ENCODE measurements around the gene CHRNB4.

Gene CHRNB4

DNA sequence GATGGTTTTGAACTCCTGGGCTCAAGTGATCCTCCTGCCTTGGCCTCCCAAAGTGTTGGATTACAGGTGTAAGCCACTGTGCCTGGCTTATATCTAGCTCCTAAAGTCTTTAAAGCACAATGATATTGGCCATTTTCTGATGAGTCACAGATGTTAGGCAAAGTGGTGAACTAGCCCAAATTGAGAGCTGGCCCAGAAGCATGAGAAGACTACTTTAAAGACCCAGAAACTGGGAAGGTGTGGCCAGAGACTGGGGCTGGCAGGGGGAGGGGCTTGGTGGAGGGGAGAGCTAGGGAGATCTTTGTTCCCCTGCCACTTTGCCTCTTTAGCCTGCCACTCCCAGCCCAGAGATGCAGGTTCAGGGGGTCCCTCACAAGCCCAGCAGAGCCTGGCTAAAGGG lies 41.8 kb downstream of the CHRNB4 start:
- peaks cover under 1% of the 10 kb centered on the region for H3K27me3 ChIP-seq (ENCODE audit: insufficient read depth, poor library complexity, severe bottlenecking)
- no peak for DNase-seq (ENCODE audit: low read depth in 1 of 2, low spot score in 1 of 2)
- no peak overlapping the region for H3K27ac ChIP-seq (replicated peaks)
- no peak for TF ChIP-seq POLR2AphosphoS5 (IDR thresholded peaks at IDR 0.05; ENCODE audit: low read depth)
- TF ChIP-seq SPI1 (IDR thresholded peaks at IDR 0.05; ENCODE audit: borderline replicate concordance, low read depth): no peak
- TF ChIP-seq GABPA (IDR thresholded peaks at IDR 0.05; ENCODE audit: low read depth): no peak
- TF ChIP-seq CTCF (IDR thresholded peaks at IDR 0.05; ENCODE audit: insufficient read depth, low read length): no peak
- no peak for TF ChIP-seq REST (IDR thresholded peaks at IDR 0.05; ENCODE audit: insufficient replicate concordance, low read depth)
- H3K4me3 ChIP-seq (replicated peaks; ENCODE audit: insufficient read depth, low read length): no peak overlapping the region

- no peak overlapping the region for H3K4me3 ChIP-seq (replicated peaks; ENCODE audit: insufficient read depth, low read length)
- TF ChIP-seq REST (IDR thresholded peaks at IDR 0.05; ENCODE audit: insufficient replicate concordance, low read depth): no peak
- no peak for TF ChIP-seq SPI1 (IDR thresholded peaks at IDR 0.05; ENCODE audit: borderline replicate concordance, low read depth)
- no peak for TF ChIP-seq GABPA (IDR thresholded peaks at IDR 0.05; ENCODE audit: low read depth)
- TF ChIP-seq POLR2AphosphoS5 (IDR thresholded peaks at IDR 0.05; ENCODE audit: low read depth): no peak
- no peak for TF ChIP-seq CTCF (IDR thresholded peaks at IDR 0.05; ENCODE audit: insufficient read depth, low read length)
- peaks cover 2% of the 10 kb centered on the region for H3K27me3 ChIP-seq (ENCODE audit: insufficient read depth, poor library complexity, severe bottlenecking)
- H3K27ac ChIP-seq (replicated peaks): no peak overlapping the region
- no peak for DNase-seq (ENCODE audit: low read depth in 1 of 2, low spot score in 1 of 2)
These were observed 42.7 kb downstream of the CHRNB4 start for GRCh38 chr15:78598348-78598747.

- TF ChIP-seq REST (IDR thresholded peaks at IDR 0.05; ENCODE audit: insufficient replicate concordance, low read depth) (no peak), SPI1 (IDR thresholded peaks at IDR 0.05; ENCODE audit: borderline replicate concordance, low read depth) (no peak), POLR2AphosphoS5 (IDR thresholded peaks at IDR 0.05; ENCODE audit: low read depth) (no peak), CTCF (IDR thresholded peaks at IDR 0.05; ENCODE audit: insufficient read depth, low read length) (no peak), GABPA (IDR thresholded peaks at IDR 0.05; ENCODE audit: low read depth) (no peak)
- no peak overlapping the region for H3K4me3 ChIP-seq (replicated peaks; ENCODE audit: insufficient read depth, low read length)
- DNase-seq (ENCODE audit: low read depth in 1 of 2, low spot score in 1 of 2): no peak
- no peak overlapping the region for H3K27ac ChIP-seq (replicated peaks)
- peaks cover 2% of the 10 kb centered on the region for H3K27me3 ChIP-seq (ENCODE audit: insufficient read depth, poor library complexity, severe bottlenecking)
These were observed 43.4 kb downstream of the CHRNB4 start for GRCh38 chr15:78597583-78597982.
